ENCODE results near the gene UBE3D.
"Not testable (repeated sequence)": the region's sequence is repeated elsewhere in the genome, so short reads cannot be mapped to it uniquely, and the experiment has no call there.

UBE3D gene

GRCh38 chr6:82915666-82916065 lies 150.0 kb downstream of the UBE3D start:
- DNase-seq = no peak

DNA sequence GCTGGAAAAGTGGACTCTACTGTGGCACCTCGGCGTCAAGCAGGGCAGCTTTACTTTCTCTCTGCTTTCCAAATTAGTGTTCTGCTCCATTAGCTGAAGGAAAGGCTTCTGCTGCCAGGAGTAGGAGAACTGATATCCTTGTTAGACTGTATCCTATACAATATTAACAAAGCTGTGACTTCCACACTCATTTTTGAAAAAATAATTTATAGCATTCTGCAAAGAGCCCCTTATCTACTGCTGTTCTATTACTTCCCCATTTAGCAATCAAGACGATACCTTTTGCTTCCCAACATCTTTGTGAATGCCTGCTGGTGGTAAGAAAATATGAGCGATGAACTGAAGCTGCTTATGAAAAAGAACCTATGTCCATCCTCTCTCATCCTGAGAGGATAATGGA lies 151.1 kb downstream of the UBE3D start:
- DNase-seq = no peak

- DNase-seq = no peak
Observed at GRCh38 chr6:82910820-82911219, 154.8 kb downstream of the UBE3D start.

DNA sequence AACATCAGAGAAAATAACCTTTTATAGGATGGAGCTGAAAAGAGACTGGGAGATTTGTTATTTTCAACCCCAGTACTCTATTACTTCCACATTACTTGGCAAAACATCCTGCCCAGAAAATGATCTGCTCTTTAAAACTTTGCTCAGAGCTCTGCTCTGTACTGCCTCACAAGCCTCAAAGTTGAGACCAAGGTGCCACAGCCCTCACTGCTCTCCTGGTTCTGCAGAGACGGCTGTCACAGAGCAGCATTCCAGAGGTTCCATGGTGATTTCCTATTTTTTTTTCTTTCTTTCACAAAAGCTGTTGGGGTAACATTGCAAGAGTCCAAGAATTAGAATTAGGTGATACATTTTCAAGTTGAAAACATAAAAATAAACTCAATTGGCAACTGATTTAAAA lies 155.2 kb downstream of the UBE3D start:
- DNase-seq = no peak

GRCh38 chr6:82909551-82909950 lies 156.1 kb downstream of the UBE3D start:
- DNase-seq = no peak

GRCh38 chr6:82908661-82909060 lies 157.0 kb downstream of the UBE3D start:
- DNase-seq = no peak

- DNase-seq = no peak
Observed at GRCh38 chr6:82906951-82907350, 158.7 kb downstream of the UBE3D start.

DNA sequence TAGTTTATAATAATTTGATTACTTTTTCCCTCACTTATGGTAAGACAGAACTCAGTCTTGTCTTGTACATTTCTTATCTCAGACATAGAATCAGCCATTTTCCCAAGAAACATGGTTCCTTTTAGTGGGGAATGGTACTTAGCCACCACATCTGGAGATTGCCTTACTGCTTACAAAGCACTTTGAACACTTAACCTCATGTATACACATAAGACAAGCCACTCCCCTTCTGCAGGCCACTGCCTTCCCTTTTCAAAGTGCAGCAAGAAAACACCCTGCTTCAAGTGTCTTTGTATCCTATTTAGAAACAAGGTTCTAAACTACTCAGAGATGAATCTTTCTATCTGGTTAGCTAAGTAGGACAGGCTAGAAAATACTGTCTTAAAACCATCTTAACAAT lies 159.2 kb downstream of the UBE3D start:
- no peak for DNase-seq

DNA sequence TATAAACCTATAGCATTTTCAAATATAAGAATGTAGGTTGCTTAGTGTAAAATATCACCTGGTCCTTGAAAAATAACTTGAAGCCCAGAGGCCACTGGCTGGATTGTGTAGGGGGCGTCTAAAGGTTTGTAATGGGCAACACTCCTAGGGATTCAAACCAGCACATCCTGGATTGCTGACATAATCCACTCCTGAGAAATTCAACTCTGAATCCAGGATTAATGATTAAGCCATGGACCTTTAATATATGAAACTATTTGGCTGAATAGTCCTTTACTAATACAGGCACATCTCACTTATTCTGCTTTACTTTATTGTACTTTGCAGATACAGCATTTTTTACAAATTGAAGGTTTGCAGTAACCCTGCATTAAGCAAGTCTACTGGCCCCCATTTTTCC lies 160.8 kb downstream of the UBE3D start:
- no peak for DNase-seq

DNA sequence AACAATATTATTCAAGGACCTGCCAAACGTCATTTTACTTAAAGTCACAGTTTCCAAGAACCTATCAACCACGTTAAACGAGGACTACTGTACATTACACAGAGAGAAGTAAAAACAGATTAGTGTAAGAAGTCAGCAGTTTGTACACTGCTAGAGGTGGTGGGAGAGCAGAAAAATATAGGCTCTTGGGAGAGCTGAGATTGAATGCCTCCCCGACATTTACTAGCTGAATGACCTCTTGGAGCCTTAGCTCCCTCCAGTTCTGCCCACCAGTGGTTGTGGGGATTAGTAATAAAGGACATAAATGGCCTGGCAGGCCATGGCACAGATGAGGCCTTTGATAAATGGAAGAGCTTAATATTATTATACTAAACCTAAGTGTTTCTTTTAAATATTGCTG lies 161.4 kb downstream of the UBE3D start:
- DNase-seq = no peak

DNA sequence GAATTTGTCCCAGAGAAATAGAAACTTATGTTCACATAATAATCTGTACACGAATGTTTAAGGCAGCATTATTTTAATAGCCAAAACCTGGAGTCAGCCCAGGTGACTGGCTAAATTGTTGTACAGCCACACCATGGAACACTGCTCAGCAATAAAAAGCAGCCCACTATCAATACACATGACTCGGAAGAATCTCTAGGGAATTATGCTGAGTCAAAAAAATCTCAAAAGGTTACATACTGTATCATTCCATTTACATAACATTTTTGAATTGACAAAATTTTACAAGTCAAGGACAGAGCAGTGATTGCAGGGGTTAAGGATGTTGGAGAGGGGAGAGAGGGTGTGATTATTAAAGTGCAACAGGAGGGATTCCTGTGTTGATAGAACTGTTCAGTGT lies 163.4 kb downstream of the UBE3D start:
- no peak for DNase-seq

- DNase-seq = no peak
Observed at GRCh38 chr6:82894653-82895259, 170.9 kb downstream of the UBE3D start.

DNA sequence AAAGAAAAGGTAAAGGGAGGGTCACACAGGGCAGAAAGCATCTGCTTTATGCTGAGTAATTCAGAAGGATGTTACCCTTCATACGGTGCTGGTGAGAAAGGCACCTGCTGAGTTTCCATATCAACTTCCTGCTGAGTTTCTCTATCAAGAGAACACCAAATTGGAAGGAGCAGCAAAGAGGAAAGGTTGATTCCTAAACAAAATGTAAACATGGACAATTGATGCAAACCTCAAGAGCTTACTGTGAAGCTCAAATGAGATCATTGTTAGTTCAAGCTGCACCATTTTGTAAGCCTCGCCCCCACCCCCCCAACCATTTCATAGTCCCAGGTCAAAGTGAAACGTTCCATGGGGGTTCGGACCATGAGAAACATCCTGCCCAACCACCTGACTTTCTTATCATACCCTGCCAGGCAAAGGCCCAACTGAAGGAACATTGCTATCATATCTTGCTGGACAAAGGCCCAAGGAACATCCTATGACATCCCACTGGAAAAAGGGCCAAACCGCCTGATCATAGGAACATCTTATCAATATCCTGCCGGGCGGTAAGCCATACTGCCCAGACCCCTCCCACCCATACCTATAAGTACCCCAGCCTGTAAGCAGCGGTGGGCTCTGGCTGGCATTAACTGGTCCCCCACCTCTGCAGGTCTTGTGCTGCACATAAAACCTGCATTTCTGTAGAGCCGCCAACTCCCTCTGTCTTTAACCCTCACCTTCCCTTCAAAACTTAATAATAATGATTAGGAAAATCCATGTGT lies 171.6 kb downstream of the UBE3D start:
- no peak for DNase-seq

- DNase-seq = not testable (repeated sequence)
Observed at GRCh38 chr6:82891503-82891902, 174.1 kb downstream of the UBE3D start.

DNA sequence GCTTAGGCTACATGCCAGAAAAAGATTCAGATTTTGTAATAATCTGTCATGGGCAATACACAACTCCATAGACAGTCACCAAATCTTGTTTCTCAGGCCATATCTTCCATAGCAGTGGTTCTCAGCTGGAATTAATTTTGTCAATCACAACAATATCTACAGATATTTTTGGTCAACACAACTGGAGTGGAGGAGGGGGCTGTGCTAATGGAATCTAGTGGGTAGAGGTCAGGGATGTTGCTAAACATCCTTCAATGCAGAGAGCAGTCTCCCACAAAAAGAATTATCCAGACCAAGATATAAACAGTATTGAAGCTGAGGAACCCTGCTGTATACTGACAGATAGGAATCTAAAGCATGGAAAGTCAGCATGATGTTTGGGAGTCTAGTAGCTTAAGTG lies 174.6 kb downstream of the UBE3D start:
- DNase-seq = no peak

- no peak for DNase-seq
Observed at GRCh38 chr6:82890240-82890639, 175.4 kb downstream of the UBE3D start.

GRCh38 chr6:82889143-82889542 lies 176.5 kb downstream of the UBE3D start:
- no peak for DNase-seq

DNA sequence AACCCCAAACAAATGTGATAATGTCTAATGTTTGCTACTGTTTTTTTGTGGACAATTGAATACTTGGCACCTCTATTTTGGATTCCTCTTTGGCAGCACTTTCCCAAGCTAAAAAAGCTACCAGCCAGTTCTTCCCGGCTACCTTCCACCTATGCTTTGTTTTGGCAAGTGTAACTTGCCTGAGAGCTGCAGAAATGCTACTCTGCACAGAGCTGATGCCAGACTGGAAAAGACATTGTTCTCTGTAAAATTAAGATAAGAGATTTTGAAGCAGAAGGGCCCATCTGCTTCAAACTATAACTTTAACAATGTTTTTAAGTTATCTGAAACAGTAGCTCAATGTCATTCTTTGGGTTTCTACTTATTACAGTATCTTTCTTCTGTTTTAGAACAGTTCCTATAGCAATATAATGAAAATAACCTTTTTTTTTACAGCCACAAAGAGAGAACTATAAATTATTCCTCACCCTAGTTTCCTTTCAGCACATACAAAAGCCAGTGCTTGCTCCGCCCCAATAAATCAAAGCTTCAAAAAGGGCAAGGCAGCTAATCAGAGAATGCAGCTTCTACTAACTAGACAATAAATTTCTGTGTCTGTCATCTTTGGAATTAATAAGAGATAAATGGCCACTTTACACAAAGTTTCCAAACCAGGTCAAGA lies 183.1 kb downstream of the UBE3D start:
- DNase-seq = no peak

- DNase-seq = no peak
Observed at GRCh38 chr6:82881519-82881918, 184.1 kb downstream of the UBE3D start.

DNA sequence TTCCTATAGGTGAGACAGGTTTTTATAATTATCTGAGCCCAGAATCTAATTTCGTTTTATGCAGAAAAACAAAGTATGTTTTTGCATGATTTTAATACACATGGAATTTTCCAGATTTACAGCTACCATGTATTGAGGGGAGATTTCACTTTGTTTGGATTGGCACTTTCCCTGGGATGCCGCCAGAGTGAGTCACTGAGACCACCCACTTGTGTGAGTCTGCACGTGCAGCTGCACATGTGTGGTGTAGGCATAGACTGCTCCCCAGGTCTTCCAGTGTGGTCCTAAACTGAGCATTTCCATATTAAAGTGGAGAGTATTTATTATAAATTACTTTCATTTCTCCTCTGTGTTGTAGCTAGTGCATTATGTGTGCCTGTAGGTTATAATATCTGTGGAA lies 186.8 kb downstream of the UBE3D start:
- DNase-seq = peak in 1 of 56 donors; percentile 2

DNA sequence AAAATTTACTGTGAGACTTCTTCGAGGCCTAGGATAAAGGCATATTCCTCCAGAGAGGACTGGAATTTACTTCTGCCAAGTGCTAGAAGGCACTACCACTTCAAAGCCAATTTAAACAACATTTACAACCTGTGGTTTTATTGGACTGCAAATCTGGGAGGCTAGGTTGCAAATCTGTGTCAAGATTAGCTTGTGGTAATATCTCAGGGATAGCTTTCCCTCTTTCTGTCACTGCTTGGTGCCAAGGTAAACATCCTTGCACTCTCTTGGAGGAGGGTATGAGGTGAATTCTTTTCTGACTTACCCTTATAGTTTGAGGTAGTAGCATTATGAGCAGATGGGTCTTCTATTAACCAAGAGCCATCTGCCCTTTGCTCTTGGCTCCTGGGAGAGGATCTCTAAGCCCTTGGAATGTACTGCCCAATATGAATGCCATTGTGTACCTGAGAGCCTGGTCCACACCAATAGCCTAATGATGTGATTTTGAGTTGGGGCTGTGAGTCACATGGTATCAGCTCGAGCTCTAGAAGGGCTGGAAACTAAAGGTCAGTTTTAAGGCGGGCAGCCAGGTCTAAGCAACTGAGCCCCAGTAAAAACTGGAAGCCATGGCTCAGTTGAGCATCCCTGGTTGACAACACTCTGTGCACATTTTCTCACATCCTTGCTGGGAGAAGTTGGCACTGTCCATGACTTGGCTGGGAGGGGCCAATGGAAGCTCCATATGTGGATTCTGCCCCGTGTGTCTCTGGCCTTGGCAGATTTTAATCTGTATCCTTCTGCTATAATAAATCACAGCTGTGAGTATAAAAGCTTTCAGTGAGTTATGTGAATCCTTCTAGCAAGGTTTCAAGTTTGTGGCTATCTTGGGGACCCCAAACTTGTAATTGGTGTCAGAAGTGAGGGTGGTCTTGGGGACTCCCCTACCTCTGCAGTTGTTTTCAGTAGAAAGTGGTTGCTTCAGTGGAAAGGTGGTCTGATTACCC lies 188.1 kb downstream of the UBE3D start:
- DNase-seq = no peak

All from amygdala (tissue), 56 donors.